HG03108 (cell line): Measurements from ENCODE around the gene MB21D2.
A peak's percentile ranks its signal among the peaks of the same experiment; 100 is the strongest.

Experiments
- ATAC-seq: cut with Tn5 transposase; IDR thresholded peaks from one replicate; pipeline ENCODE4 v1.9.1; 2021; ENCODE audit warnings: moderate library complexity; ENCODE audit not compliant: unreplicated experiment

MB21D2 gene

DNA sequence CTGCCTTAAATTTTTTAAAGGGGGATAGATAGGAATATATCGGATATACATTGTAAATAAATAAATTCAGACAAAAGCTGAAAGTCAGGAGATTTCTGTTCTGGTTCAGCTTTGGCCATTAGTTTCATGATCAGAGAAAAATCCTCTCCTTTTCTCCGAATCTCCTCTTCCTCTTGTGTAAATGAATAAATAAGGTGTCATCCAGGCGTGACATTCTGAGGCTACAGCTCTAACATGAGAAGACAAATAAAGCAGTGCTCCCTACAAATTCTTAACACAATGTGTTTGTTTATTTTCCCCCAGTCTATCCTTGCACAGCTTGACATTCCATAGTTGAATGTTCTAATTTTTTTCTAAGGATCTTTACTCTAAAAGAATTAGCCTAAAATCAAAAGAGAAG lies 9.4 kb upstream of the MB21D2 start:
- no peak for ATAC-seq

DNA sequence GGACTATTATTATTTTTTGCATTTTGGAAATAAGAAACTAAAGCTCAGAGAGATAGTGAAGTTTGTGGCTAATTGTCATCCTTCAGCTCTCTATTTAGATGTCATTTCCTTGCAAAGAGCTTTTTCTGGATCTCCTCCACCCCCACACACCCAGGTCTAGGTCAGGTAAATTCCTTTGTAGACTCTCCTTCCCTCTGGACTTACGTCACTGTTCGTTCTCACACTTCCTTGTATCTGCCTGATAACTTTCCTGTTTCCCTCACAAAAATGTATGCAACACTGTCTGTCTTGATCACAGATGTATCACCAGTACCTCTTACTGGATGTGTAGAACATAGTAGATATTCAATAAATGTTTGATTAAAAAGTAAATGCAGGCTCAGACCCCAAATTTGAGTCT lies 6.1 kb upstream of the MB21D2 start:
- ATAC-seq, result no peak

DNA sequence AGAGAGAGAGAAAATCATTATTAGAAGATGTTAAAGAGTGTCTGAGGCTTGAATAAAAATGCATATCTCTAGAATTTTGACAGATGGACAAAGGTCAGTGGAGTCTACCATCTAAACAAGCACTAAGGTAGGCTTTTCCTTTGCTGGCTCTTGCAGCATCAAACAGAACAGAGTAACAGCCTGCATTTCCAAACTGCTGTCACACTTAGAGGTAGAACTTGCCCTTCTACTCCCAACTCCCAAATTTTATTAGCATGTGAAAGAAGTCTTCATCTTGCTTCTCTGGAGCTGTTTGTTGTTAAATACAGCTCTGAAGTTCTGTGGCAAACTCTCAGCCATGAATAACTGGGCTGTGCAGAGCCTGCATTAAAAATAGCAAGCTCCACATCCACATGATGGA lies 4.1 kb upstream of the MB21D2 start:
- ATAC-seq, result no peak

DNA sequence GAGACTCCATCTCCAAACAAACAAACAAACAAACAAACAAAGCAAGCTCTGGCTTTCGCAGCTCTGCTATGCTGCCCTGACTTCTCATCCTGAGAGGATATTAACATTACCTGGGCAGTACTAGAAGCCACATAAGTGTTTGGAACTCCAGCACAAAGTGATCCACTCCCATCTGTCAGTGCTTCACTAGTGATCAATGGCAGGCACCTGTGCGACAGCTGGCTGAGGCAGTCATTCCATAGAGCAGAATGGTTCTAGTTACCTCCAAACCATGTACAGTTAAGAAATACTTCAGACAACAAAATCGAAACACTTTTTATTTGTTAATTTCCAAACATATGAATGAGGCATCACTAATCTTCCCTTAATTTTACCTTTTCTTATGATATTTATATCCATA lies 2.8 kb upstream of the MB21D2 start:
- ATAC-seq, result no peak

DNA sequence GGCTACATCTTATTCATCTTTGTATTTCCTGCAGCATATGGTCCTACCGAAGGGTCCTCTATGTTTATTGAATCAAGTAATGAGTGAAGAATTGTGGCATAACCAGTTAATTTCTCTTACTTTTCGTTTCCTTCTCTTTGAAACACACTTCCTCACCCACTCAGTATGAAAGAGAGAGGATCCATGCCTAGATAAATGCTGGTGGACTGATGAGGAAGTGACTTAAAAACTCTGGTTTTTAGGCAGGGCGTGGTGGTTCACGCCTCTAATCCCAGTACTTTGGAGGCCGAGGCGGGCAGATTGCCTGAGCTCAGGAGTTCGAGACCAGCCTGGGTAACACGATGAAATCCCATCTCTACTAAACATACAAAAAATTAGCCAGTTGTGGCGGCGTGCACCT lies 2.2 kb upstream of the MB21D2 start:
- no peak for ATAC-seq

DNA sequence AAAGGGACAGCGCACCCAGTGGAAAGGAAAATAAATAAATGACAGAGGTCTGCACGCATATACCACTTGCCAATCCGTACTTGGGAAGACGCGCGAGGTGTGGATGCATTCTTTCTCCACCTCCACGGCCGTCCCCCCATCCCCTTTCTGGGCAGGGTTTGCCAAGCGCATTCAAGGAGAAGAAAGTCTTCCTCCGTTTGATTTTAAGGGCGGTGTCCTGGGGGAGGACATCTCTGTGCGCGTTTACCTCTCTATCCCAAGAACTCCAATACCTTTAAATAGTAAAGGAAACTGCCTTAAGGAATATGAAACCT lies 576 bp upstream of the MB21D2 start:
- no peak for ATAC-seq

DNA sequence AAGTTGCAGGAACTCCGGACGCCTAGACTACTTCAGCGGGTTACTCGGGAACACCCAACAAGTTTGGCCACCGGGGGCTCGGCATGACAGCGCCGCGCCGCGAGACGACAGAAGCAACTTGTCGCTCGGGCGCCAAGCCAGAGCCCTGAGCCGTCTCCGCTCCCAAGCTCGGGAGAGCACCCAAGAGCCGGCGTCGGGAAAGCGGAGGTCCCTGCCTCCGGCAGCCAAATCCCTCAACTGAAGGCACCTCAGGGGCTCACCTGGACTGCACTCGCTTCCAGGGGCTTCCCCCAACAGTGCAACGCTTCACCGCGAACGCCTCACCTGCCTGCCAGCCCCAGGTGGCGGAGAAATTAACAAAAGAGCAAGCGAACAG lies 640 bp downstream of the MB21D2 start:
- ATAC-seq, result no peak

DNA sequence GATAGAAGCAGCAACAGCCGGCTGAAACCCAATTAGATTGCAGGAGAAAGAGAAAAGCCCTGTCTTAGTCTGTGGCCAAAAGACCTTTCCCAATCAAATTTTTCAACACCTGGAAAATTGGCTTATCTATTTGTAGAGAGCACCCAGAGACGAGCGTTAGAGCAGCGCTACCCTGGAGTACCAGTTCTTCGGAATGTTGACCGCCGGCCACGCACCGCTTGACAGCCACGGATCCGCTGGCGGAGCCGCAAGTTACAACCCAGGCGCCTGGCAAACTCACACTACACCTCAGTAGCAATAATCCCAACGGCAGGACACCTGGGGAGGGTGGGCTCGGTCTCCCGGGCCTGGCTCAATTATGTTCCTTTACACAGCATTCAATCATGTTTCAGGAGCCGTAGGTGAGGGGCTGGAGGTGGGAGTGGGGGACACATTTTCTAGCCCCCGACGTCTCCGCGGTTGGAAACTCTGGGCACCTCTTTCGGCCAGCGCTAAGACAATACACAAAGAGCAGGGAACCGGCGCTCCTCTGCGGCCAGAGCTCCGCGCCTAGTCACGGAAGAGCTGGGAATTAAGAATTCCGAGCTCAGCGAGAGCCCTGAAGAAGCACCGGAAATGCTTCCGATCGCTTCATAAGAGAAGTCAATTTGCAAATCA lies 1.2 kb downstream of the MB21D2 start:
- no peak for ATAC-seq

DNA sequence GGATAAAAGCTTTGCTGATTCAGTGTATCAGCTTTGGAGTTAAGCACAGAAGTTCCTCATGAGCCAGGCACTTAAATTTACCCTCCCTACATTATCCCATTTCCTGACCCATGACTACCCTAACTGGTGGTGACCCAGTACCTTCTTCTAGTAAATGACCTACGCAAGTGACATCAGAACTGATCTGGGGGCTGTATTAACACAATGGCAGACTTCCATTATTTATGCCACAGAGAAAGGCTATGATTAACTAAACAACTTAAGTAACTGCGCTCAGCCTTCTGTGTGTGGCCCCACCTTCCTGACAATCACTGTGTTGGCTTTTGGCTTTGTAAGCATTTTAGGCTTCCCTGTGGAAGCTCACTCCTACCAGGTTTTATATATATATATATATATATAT lies 1.9 kb downstream of the MB21D2 start:
- no peak for ATAC-seq

DNA sequence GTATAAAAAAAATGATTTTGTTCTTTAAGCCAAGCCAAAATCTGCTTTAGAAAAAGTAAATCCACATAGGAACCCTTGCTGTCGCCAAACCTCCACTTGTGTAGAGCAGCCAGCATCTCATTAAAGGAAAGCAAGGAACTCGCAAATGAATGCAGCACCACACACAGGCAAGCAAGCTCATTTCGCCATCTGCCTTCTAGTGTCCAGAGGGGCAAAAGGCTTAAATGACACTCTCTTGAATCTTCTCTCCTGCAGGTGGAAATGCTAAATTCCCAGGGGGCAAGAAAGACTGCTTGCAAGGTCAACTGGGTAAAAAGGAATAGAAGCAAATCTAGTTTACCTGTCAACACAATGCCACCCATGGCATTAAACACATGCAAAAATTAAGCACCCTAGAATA lies 2.4 kb downstream of the MB21D2 start:
- peak; percentile 38 for ATAC-seq

DNA sequence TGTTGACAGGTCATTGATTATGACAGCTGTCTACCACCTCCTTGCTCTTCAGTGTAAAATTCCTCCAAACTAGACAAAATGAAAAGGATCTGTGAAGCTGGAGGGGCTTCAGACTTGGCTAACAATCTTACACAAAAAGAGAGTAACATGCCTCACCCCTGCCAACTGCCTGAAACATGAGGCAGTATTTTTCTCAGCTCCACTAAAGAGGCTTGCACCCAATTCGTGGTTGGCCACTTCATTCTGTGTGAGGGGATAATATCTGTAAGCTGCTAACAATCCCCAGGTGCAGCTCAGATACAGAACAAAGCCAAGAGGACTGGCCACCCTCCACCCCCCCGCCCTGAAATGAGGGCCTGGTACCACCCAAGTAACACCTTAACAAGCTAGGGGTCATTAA lies 2.8 kb downstream of the MB21D2 start:
- no peak for ATAC-seq

DNA sequence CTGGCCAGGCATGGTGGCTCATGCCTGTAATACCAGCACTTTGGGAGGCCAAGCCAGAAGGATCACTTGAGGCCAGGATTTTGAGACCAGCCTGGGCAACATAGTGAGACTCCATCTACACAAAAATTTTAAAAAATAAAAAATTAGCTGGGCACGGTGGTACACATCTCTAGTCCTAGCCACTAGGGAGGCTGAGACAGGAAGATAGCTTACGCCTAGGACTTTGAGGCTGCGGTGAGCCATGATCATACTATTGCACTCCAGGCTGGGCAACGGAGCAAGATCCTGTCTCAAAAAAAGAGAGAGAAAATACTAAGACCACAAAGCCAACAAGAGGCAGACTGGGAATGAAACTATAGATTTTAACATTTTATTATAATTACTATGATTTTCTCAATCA lies 4.1 kb downstream of the MB21D2 start:
- no peak for ATAC-seq

DNA sequence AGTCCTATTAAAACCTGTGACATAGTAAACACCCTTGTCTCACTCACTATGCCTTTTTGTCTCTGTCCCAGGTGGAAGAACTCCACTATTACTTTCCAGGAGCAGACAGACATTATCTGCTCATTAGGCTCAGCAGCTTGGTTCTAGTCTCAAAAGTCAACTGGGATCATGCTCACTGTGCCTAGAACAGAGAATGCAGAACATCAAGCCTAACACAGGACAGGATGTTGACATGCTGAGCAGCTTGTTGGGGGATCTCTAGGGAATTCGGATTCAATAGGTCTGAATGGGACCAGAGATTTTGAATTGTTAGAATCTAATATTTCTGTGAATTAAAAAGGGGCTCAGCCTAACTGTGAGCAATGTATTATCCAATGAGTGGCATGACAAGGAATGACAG lies 6.4 kb downstream of the MB21D2 start:
- no peak for ATAC-seq

DNA sequence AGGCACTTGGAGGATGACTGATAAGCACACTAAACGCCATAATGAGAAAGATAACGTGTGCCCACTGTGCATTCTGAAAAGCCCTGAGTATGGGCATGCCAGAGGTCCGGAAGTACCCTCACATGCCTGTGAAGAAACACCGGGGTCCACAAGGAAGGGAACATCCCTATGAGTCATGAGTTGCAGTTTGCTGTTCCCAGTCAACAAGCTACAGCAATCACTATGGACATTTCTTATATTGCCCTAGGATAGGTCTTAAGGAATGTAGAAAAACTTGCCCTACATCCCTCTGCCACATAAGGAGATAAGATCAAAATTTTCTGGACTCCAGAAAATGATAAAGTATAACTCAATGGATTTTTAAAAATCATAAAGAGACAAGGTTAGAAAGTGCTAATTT lies 9.9 kb downstream of the MB21D2 start:
- no peak for ATAC-seq

DNA sequence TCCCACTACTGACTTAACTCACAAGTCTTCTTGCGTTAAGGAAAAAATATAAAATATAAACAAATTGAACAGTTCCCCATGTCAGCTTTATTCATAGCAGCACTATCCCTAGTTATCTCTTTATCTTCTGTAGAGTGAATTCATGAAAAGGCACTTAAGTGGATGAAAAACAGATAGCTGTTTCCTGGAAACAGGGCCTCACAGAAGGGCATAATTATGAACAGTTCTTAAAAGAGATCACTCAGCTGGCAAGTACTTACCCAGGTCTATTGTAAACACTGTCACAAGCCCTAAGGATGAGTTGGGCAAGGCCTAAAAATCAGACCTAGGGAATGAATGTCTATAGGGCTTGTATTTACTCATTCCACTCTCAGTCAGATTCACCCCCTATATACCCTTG lies 10.7 kb downstream of the MB21D2 start:
- no peak for ATAC-seq

DNA sequence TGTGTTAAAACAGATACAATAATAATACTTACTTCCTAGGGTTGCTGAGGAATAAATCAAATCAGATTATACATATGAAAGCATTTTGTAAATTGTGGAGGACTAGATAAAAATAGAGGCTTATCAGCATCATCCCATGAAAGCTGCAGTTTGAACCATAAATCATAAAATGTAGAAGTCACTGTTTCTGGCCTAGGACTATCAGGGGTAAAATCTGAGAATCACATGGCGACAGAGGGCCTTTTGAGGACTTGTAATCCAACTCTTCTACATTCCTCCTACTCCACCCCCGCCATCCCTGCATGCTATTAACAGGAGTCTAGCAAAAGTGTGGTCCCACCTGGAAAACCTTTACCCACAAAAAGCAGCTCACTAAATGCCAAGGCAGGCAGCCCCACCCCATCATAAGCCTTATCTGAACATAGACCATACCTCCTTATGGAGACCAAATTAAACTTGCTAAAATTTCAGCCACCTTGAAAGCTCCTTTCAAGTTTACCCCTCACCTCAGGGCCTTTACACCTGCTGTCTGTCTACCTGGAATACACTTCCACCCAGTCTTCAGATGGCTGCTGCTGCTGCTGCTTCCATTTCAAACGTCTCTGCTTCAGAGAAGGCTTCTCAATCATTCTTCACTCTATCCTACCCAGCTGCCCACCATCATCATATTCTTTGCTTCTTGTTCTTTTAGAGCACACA lies 11.5 kb downstream of the MB21D2 start:
- ATAC-seq, result no peak

DNA sequence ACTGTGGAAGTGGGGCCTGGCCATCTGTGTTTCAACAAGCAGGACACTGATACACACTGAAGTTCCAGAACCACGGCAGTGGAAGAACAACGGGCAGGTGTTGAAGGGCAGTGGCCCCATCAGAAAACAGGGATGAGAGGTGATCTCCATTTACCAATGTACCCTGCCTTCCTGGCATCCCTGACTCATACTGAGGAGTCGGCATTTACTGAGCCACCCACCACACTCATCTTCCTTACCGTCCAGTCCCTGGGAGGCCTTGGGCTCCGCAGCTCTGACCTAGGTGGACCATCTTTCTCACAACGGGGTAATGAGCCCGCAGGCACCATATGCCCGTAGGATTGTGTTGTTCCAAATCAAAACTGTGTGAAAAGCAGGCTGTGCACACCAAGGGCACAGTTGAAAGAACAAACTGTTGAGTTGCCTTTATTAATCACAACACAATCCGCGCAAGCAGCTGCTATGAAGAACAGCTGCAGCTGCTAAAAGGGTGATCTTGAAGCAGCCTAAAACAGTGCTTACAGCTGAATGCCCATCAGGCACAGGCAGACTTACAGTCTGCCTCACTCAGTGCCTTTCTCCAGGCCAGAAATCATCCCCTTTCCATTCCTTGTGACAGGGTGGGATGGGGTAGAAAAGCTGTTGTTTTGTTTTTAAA lies 12.9 kb downstream of the MB21D2 start:
- ATAC-seq, result no peak

DNA sequence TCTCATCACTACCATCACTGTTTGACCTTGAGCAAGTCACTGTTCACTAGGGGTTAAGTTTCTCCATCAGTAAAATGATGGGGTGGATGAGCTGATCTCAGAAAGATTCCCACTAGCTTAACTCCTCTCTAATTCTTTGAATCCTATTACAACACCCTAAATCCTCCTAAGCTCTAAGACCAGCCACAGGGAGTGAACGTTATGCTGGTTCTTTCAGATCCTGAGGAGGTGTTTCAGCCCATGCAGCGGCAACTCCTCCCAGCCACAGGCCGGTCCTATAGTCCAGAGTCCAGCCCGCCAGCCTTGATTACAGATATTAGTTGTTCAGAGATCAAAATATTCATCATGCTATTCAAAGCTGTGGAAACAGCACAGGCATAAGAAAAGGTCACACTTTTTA lies 15.1 kb downstream of the MB21D2 start:
- ATAC-seq, result no peak

DNA sequence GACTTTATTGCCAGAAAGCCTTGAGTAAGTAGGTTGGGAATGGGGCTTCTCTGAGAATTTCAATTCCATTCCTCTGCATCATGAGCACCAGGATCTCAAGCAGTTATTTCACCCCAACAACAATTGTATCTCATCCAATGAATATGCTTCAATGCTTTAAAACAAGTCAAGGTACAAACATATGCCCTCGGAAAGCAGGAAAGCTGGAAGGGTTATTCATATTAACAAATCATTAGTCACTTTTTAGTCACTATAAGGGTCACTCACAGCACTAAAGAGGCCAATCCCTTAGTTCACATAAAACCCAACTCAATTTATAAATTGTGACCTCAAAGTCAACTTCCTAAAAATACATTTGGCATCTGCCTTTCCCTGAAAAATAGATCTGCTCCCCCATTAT lies 16.2 kb downstream of the MB21D2 start:
- ATAC-seq, result no peak

DNA sequence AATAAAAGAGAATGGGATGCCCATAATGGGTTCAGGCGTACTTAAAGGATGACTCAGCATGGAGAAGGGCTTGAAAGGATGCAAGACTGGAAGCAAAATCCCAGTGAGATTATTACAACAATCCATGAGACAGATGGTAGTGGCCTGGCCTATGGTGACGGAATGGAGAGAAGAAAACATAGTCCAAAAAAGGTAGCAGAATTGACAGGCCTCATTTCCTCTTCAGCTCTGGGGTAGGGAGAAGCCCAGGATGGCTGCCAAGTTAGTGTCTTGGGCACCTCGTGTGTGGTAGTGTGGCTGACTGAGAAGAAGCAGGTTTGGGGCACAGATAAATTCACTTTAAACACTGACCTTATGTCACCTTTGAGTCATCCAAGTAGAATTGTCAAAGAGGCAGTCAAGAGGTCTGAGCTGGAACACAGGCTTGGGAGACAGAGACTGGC lies 18.1 kb downstream of the MB21D2 start:
- no peak for ATAC-seq

DNA sequence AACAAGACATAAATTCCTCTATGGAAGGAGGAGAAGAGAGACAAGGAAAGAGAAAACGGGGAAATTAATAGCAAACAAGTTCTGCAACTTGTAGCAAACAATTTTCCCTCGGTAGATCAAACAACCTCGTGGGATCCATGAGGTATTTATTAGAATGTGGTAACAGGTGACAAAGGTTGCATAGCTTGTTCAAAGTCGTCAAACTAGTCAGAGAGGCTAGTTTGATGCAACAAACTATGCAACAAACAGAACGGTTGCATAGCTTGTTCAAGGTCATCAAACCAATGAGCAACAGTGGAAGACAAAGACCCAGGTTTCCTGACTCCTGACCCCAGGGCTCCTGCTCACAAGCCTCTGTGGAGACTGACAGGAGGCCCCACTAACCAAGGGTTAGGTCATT lies 20.7 kb downstream of the MB21D2 start:
- no peak for ATAC-seq

DNA sequence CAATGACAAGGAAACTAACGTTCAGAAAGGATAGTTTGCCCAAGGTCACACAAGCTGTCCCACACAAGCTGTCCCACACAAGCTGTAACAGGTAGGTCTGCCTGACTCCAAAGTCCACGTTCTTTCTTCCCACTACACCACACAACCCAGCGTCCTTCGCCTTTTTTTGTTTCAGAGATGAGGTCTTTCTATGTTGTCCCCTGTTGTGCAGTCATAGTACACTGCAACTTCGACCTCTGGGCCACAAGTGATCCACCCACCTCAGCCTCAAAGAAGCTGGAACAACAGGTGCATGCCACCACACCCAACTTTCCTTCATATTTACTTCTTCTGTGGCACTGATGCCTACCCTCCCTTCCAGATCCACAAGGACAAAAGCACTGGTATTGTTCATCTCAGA lies 21.4 kb downstream of the MB21D2 start:
- no peak for ATAC-seq

DNA sequence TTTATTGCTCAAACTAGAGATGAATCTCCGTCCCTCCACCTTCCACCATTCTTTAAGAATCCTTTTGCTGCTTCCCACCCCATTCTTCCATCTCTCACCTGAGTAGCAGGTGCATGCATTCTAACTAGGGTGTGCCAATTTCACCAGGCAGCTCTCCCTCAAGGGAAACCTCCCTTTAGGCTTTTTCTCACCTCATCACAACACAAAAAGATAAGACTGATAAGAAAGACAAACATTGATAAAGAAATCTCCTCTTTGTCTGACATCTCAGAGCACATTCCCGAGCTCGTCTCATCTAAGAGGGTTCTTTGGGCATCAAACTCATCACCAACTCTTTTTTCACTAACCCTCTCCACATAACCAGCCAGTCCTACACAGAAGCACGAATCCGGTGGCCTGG lies 23.0 kb downstream of the MB21D2 start:
- ATAC-seq, result no peak
